K562 (cell line): ENCODE results near the gene PRKACA. TPM values are rescaled to one million over a fixed set of nuclear protein-coding genes. Genes with fewer than 3 reads are reported as not detected.

ENCODE experiments used
- ARHGAP35 ChIP-seq: fragments of 450-650 bp; IDR thresholded peaks from 2 replicates; pipeline ENCODE4 v1.6.1; 2018; ENCODE audit not compliant: partially characterized antibody
- ARID1B ChIP-seq: fragments of 450-650 bp; IDR thresholded peaks from 2 replicates; pipeline ENCODE4 v1.6.1; 2016; ENCODE audit warnings: antibody characterized with exemption, mild to moderate bottlenecking, inconsistent platforms
- DPF2 ChIP-seq: fragments of 450-650 bp; IDR thresholded peaks from 2 replicates; pipeline ENCODE4 v1.6.1; 2016
- ETV1 ChIP-seq: fragments of 450-650 bp; conservative IDR thresholded peaks from 2 replicates; pipeline ENCODE4 v1.6.1; 2016; ENCODE audit warnings: missing genetic modification characterization, control low read depth, low read depth, missing compliant biosample characterization
- FOXA1 ChIP-seq: fragments of 450-650 bp; IDR thresholded peaks from 2 replicates; pipeline ENCODE4 v1.6.1; 2016; ENCODE audit warnings: mild to moderate bottlenecking, borderline replicate concordance
- GMEB1 ChIP-seq: fragments of 250-450 bp; sonication (Bioruptor Pico); IDR thresholded peaks from 2 replicates; pipeline ENCODE4 v1.4.0; 2020; ENCODE audit warnings: mild to moderate bottlenecking
- MEIS2 ChIP-seq: fragments of 450-650 bp; IDR thresholded peaks from 2 replicates; pipeline ENCODE4 v1.6.1; 2014; ENCODE audit warnings: mild to moderate bottlenecking; ENCODE audit not compliant: partially characterized antibody
- MNT ChIP-seq, 2 experiments: fragments of 450-650 bp; conservative IDR thresholded peaks; 2 replicates each; pipeline ENCODE4 v1.6.1; 2017; ENCODE audit warnings: mild to moderate bottlenecking in 2 of 2, moderate library complexity in 2 of 2
- MXI1 ChIP-seq: IDR thresholded peaks from 2 replicates; pipeline ENCODE4 v1.6.1; 2011; ENCODE audit warnings: low read depth, mild to moderate bottlenecking, improper control_type of control experiment, low read length
- MYNN ChIP-seq, 2 experiments: sonication (generic); formaldehyde crosslinking in 1 of 2; IDR thresholded peaks; 2 replicates each; pipeline versions ENCODE4 v1.5.0 to v1.6.1; 2016 to 2020; ENCODE audit warnings: antibody characterized with exemption in 1 of 2, missing genetic modification reagents in 1 of 2
- PBX2 ChIP-seq, 2 experiments: IDR thresholded peaks in 1 of 2; conservative IDR thresholded peaks in 1 of 2; 2 replicates each; pipeline ENCODE4 v1.6.1; 2016; ENCODE audit warnings: low read depth in 2 of 2, mild to moderate bottlenecking in 1 of 2, missing compliant biosample characterization in 1 of 2, missing genetic modification characterization in 1 of 2, moderate library complexity in 1 of 2
- PRMT5 ChIP-seq: sonication (generic); formaldehyde crosslinking; IDR thresholded peaks from 2 replicates; pipeline ENCODE4 v1.5.0; 2020; ENCODE audit warnings: missing genetic modification reagents
- RCOR1 ChIP-seq, 2 experiments: IDR thresholded peaks; 2 replicates each; pipeline ENCODE4 v1.6.1; 2012; ENCODE audit warnings: low read depth in 2 of 2, low read length in 2 of 2, borderline replicate concordance in 1 of 2, improper control_type of control experiment in 1 of 2
- SIN3A ChIP-seq, 2 experiments: fragments of 150-350 bp in 1 of 2; IDR thresholded peaks; 2 replicates each; pipeline ENCODE4 v1.6.1; 2011 to 2016; ENCODE audit warnings: borderline replicate concordance in 2 of 2, low read depth in 2 of 2, low read length in 2 of 2, mild to moderate bottlenecking in 2 of 2, moderate library complexity in 2 of 2; ENCODE audit not compliant: control insufficient read depth in 1 of 2
- SMAD1 ChIP-seq: fragments of 150-350 bp; IDR thresholded peaks from 2 replicates; pipeline ENCODE4 v1.6.1; 2014; ENCODE audit warnings: low read length, low read depth; ENCODE audit not compliant: partially characterized antibody
- SNRNP70 ChIP-seq: fragments of 200-400 bp; formaldehyde crosslinking; optimal IDR thresholded peaks from 2 replicates; pipeline ENCODE3; 2017; ENCODE audit warnings: low read depth, low read length
- TAL1 ChIP-seq: fragments of 450-650 bp; IDR thresholded peaks from 2 replicates; pipeline ENCODE4 v1.6.1; 2016; ENCODE audit warnings: mild to moderate bottlenecking
- THAP7 ChIP-seq: fragments of 250-450 bp; sonication (Bioruptor Pico); IDR thresholded peaks from 2 replicates; pipeline ENCODE4 v1.5.0; 2021
- XRCC4 ChIP-seq: IDR thresholded peaks from one replicate; pipeline ENCODE4 v1.6.1; 2011; ENCODE audit not compliant: insufficient read depth, insufficient read length; ENCODE audit errors: extremely low read depth
- ZKSCAN3 ChIP-seq: fragments of 250-450 bp; sonication (Bioruptor Pico); IDR thresholded peaks from 2 replicates; pipeline ENCODE4 v1.4.0; 2020
- ZNF57 ChIP-seq: fragments of 450-650 bp; formaldehyde crosslinking; IDR thresholded peaks from 2 replicates; pipeline ENCODE4 v1.4.0; 2020; ENCODE audit warnings: mild to moderate bottlenecking, moderate library complexity
- polyA plus RNA-seq, 8 experiments: library from polyadenylated mRNA; depleted of rRNA in 4 of 8; stranded (reverse) in 5 of 8; unstranded in 3 of 8; fragments of >200 nt; fragmentation: Nextera tagmentation in 2 of 8; fragmentation: Illumina TruSeq in 1 of 8; extraction: Ambion mirVana in 2 of 8; extraction: Trizol in 1 of 8; gene quantifications; 2 replicates each; pipeline versions ENCODE4 v1.2.1 to v1.2.3, GENCODE V29; 2011 to 2014; ENCODE audit warnings: inconsistent platforms in 1 of 8, missing spikeins in 1 of 8
- total RNA-seq, 7 experiments: library from RNA; depleted of rRNA in 6 of 7; stranded (reverse); fragments of >200 nt in 6 of 7; fragmentation: Illumina TruSeq in 2 of 7; extraction: Trizol in 2 of 7; gene quantifications; 2 replicates each; pipeline versions ENCODE4 v1.2.1 to v1.2.3, GENCODE V29; 2011 to 2021; ENCODE audit warnings: low replicate concordance in 1 of 7

The PRKACA gene
- total and polyA plus RNA-seq, 9 of the 15 experiments (the other 6 are each of a cell fraction or from before 2014, with no cell fraction given) = 1.2 to 63.1 (median 13.0) TPM

GRCh38 chr19:14091813-14092462, 25.6 kb downstream of the PRKACA start (continued):
- peak in 1 of 2 experiments; percentile 63; a peak in 2 of 4 replicates for TF ChIP-seq MNT (conservative IDR thresholded peaks at IDR 0.05)
- no peak for TF ChIP-seq THAP7 (CRISPR knock-in tag)
- TF ChIP-seq MXI1 = no peak
- TF ChIP-seq TAL1 = no peak
- peak; percentile 79 for TF ChIP-seq MEIS2
- TF ChIP-seq SNRNP70 = no peak
- TF ChIP-seq ETV1 = peak; percentile 42
- TF ChIP-seq GMEB1 (CRISPR knock-in tag) = no peak
- 0 out of 2 replicates have a peak, but pooled peaks have one; percentile 14 for TF ChIP-seq MYNN (IDR thresholded peaks at IDR 0.05)
- TF ChIP-seq MYNN (CRISPR knock-in tag; IDR thresholded peaks at IDR 0.05) = no peak
- peak; percentile 52; the same call in 1 of the 2 replicates for TF ChIP-seq DPF2
- 0 out of 2 replicates have a peak, but pooled peaks have one; percentile 21 for TF ChIP-seq PBX2 (CRISPR knock-in tag; IDR thresholded peaks at IDR 0.05; ENCODE audit: low read depth)
- TF ChIP-seq PBX2 (tag; conservative IDR thresholded peaks at IDR 0.05; ENCODE audit: low read depth) = peak; percentile 79
- TF ChIP-seq PRMT5 (CRISPR knock-in tag) = no peak
- no peak for TF ChIP-seq ZKSCAN3
- TF ChIP-seq ARHGAP35 = no peak
- TF ChIP-seq SIN3A (IDR thresholded peaks at IDR 0.05; ENCODE audit: borderline replicate concordance in 2 of 2, control insufficient read depth in 1 of 2, low read depth in 2 of 2, low read length in 2 of 2) = 0 out of 4 replicates have a peak, but pooled peaks have one; percentile 8 to 19
- 0 out of 4 replicates have a peak, but pooled peaks of 1 of the 2 experiments have one; percentile 0 for TF ChIP-seq RCOR1 (IDR thresholded peaks at IDR 0.05; ENCODE audit: borderline replicate concordance in 1 of 2, low read depth in 2 of 2, low read length in 2 of 2)
- TF ChIP-seq FOXA1 = no peak
- TF ChIP-seq SMAD1 = no peak
- TF ChIP-seq XRCC4 = no peak
- no peak for TF ChIP-seq ZNF57 (CRISPR knock-in tag)
- TF ChIP-seq ARID1B = 0 out of 2 replicates have a peak, but pooled peaks have one; percentile 18
